GM20431 (cell line): Measurements from ENCODE around the gene DNLZ.
"Not testable (repeated sequence)": the region's sequence is repeated elsewhere in the genome, so short reads cannot be mapped to it uniquely, and the experiment has no call there.

Experiments
- in situ Hi-C: fragments of 300-500 bp; cut with MseI, MboI; formaldehyde crosslinking; loops from one replicate; pipeline ENCODE4 v1.15.0; 2020; ENCODE audit warnings: low sequenced_read_pairs; ENCODE audit not compliant: unreplicated experiment

Gene DNLZ

DNA sequence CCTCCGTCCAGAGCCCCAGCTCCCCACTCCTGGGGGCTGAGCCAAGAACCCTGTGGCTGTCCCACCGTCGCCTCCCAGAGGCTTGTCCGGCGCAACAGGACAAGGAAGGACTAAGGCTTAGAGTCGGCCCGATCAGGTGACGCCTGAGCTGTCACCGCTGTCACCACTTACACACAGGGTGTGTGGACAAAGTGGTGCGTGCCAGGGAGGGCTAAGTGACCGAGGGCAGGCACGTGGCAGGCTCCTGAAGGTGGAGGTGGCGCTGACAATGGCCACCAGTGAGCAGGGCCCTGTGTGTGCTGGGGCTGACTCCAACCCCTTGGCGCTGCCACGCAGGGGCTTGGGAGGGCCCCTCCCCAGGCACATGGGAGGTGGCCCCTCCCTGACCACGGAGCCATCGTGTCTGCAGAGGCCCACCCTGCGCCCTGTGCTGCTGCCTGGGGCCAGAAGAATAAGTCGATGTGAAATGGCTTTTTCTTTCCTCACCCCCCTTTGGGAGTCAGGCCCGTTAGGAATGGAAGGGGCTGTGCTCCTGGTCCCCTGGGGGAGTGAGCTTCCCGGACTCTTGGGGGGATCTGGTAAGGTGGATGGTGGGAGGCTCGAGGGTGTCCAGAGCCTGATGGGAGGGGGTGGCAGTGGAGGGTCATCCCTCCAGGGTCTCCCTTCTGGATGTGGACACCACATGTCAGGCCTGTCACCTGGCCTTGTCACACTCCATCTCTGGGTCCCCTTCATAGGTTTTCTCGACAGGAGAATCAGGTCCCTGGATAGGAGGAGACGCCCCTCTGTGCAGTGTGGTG lies 38.8 kb downstream of the DNLZ start:
- in situ Hi-C loops: no loop called here

DNA sequence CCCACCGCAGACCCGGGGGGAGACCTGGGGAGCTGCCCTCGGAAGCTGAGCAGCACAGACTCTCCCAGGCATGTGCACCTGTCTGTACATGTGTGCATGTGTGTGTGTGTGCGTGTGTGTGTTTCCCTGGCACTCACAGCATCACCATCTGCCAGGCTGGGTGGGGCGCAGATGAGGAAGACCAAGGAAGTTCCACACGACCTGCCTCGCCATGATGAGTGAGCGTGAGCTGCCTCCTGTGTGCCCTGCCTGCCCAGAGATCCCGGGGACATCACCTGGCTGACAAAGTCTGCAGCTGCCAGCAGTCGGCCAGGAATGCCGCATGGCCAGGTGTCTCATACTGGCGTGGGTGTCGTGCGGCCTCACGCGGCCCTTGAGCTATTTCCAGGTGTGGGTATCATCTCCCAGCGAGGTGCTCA lies 40.2 kb downstream of the DNLZ start:
- in situ Hi-C loops: no loop called here

- in situ Hi-C loops: no loop called here
These were observed 40.7 kb downstream of the DNLZ start for GRCh38 chr9:136322756-136323330.

- in situ Hi-C loops: no loop called here
These were observed 42.0 kb downstream of the DNLZ start for GRCh38 chr9:136321561-136321960.

DNA sequence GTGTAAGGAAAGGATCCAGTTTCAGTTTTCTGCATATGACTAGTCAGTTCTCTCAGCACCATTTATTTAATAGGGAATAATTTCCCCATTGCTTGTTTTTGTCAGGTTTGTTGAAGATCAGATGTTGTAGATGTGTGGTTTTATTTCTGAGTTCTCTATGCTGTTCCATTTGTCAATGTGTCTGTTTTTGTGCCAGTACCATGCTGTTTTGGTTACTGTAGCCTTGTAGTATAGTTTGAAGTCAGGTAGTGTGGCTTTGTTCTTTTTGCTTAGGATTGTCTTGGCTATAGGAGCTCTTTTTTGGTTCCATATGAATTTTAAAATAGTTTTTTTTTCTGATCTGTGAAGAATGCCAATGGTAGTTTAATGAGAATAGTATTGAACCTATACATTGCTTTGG lies 42.6 kb downstream of the DNLZ start:
- in situ Hi-C loops: not testable (repeated sequence)

- in situ Hi-C loops: not testable (repeated sequence)
These were observed 43.6 kb downstream of the DNLZ start for GRCh38 chr9:136319955-136320354.

DNA sequence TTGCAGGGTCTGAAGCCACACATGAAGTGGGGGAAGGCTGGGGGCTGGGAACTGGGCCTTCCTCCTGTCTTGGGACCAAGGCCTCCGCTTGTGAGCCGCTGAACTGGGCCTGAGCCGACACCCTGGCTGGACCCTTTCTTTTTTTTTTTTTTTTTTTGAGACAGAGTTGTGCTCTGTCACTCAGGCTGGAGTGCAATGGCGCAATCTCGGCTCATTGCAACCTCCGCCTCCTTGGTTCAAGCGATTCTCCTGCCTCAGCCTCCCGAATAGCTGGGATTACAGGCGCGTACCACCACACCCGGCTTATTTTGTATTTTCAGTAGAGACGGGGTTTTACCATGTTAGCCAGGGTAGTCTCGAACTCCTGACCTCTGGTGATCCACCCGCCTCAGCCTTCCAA lies 44.3 kb downstream of the DNLZ start:
- in situ Hi-C loops: not testable (repeated sequence)

DNA sequence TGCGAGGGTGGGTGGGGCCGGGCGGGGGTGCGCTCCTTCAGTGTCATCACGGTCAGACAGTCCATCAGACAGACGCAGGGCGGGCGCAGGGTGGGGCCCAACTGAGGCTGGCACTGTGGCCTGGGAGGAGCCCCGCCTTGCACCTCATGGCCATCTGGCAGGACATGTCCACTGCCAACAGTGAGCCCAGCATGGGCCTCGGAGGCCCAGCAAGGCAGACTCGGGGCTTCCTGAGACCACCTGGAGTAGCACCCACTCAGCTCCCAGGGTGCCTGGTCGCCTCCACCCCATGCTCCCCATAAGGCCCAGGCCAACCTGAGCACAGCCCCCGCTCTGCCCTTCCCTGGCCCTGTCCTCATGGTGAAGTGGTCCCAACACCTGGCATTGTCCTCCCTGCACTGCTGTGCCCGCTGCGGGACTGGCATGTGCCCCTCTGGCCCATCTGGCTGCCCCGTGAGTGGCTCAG lies 44.7 kb downstream of the DNLZ start:
- in situ Hi-C loops: no loop called here

DNA sequence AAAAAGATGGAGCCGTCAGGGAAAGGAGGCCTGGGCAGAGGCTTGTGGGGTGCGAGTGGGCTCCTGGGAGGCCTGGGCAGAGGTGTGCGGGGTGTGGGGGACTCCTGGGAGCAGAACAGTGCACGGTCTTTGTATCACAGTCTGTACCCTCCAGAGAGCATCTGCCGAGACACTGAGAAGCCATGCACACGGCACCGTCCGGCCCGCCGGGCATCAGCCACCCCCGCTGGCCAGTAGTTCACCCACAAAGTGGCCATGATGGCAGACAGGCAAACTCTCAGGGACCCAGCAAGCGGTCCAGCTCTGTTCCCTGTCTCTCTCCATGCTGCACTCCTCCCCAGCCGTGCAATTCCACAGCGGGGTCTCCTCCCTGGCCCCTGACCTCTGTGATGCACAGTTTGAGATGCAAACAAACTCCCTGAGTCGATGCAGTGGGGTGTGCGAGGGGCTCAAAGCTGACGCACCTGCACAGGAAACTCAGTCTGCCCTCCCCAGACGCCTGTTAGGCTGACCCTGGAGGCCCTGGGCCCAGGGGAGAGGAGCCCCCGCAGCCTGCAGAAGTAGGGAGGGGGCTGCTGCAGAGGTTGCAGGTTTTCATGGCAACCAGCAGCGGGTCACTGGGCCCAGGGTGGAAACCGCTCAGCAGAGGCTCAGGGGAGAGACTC lies 45.3 kb downstream of the DNLZ start:
- in situ Hi-C loops: no loop called here

- in situ Hi-C loops: no loop called here
These were observed 45.8 kb downstream of the DNLZ start for GRCh38 chr9:136317695-136318094.

GRCh38 chr9:136316896-136317676 lies 46.5 kb downstream of the DNLZ start:
- in situ Hi-C loops: no loop called here

GRCh38 chr9:136316271-136316751 lies 47.2 kb downstream of the DNLZ start:
- in situ Hi-C loops: no loop called here

GRCh38 chr9:136314944-136315343 lies 48.6 kb downstream of the DNLZ start:
- in situ Hi-C loops: no loop called here

DNA sequence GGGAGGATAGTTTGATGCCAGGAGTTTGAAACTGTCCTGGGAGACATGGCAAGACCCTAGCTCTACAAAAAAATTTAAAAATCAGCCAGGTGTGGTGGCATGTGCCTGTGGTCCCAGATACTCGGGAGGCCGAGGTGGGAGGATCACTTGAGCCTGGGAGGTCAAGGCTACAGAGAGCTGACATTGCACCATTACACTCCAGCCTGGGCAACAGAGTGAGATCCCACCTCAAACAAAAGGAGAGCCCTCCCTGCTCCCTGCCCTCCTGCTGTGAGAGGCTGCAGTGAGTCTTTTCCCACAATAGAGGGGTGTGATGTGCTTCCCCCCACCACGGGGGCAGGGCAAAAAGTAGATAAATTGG lies 49.5 kb downstream of the DNLZ start:
- in situ Hi-C loops: no loop called here

DNA sequence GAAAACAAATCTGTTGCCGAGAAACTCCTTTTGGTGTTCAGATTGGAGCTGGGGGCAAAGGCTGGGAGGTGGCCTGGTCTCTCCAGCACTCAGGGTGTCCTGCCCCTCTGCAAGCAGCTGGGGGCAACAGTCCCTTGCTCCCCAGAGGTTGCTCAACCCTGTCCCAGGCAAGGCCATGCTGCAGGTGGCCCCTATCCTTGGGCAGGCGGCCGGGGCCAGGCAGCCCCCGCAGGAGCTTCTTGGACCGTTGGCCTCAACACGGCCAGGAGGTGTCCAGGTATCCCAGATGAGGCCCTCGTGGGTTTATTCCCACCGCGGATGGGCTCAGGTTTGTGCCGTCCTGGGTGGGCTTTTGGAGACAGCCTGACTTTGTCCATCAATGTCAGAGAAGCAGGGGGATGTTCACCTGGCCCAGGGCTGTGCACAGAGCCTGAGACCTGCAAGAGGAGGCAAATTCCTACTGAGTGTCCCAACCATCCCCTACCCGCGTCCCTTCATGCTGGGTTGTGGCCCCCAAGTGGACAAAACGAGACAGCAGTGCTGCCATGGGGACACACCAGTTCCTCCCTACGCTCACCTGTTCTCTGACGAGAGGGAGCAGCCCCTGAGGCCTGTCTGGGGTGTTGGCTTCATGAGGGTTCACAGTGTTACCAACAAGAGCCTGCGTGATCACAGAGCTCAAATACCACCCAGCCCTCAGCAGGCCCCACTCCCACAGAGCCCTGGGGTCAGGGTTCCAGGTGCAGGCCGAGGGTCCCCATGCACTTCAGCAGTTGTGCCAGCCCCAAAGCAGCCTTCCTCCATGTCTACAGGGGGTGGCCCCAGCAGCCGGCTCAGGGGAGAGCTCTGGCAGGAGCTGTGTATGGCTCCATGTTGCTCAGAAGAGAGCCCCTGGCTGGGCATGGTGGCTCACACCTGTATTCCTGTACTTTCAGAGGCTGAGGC lies 50.2 kb downstream of the DNLZ start:
- in situ Hi-C loops: no loop called here

DNA sequence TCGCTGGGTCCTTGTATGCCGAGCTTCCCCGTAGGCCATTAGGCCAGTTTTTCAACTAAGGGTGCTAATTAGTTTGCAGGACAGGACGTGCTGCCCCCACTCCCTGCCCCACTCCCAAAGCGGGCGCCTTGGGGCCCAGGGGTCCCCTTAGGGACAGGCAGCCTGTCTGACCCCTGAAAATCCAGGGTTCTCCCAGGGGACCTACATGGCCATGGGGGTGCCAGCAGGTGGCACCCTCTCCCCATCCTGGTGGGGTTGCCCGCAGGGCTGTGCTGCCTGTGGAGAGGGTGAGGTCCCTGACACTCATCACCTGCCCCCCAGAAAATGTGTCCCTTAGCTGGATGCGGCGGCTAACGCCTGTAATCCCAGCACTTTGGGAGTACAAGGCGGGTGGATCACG lies 51.1 kb downstream of the DNLZ start:
- in situ Hi-C loops: no loop called here

DNA sequence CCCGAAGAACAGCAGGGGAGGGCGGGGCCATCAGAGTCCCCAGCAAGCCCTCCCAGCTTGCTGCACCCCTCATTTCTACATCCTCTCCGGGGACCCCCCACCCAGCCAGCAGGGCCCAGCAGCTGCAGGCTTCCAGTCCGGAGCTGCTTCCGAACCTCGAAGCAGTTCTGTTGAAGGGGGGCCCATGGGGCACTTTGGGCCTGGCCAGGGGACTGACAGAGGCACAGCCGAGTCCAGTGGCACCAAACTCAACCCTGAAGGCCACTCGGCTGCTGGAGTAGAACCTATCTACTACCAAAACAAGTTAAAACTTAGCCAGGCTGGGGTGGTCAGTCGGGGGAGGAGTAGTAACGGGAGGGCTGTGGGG lies 51.6 kb downstream of the DNLZ start:
- in situ Hi-C loops: no loop called here

DNA sequence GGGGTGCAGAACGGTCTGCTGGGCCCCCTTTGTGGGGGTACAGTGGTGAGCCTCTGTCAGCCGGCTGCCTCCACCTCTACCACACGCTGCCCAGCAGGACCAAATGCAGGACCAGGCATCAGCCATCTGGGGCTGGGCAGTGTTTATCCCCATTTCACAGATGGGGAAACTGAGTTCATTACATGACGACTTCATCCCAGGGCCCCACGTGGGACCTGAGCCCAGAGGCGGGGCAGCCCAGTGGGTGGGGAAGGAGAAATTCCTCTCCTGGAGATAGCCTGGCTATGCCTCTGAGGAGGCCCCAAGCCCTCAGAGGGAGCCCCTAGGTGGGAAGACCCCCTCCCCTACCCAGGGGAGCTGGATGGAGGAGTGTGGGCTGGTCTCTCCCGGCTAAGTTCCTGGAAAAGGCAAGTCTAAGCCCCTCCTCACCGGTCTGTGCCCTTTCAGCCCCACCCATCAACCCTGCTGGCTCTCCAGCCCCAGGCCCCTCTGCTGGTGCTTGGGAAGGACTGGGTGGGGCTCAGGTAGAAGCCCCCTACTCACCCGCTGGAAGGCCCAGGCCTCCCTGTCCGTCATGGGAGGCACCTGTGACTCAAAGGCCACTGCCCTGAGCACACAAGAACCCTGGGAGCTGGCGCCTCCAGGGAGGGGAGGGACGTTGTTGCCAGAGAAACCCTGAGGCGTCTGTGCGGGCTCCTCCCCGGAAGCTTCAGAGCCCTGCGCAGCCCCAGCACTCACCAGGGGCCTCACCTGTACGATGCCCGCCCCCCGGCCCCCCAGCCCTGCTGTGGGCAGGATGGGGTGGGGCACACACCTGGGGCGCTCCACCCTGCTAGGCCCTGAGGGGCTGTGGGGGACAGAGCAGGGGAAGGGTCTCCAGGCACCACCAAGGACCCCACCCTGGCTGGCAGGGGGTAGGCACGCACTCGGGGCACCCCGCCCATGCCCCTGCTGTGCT lies 52.2 kb downstream of the DNLZ start:
- in situ Hi-C loops: no loop called here
